Fibroblast of lung (primary cell): ENCODE data around the gene TTC27.

Experiments
- EZH2 ChIP-seq: IDR thresholded peaks from 2 replicates; pipeline ENCODE4 v1.5.1; 2012; ENCODE audit warnings: low read length, control low read depth, mild to moderate bottlenecking; ENCODE audit errors: missing control alignments
- TF ChIP-seq, protein P1 (sequence below), 2 donors: IDR thresholded peaks in 1 of 2; conservative IDR thresholded peaks in 1 of 2; 1 replicate in 1 of 2; 2 replicates in 1 of 2; pipeline ENCODE4 v1.5.1; 2011 to 2012; ENCODE audit warnings: low read length in 2 of 2, control low read depth in 1 of 2, inconsistent platforms in 1 of 2, low read depth in 1 of 2, mild to moderate bottlenecking in 1 of 2

DNA sequence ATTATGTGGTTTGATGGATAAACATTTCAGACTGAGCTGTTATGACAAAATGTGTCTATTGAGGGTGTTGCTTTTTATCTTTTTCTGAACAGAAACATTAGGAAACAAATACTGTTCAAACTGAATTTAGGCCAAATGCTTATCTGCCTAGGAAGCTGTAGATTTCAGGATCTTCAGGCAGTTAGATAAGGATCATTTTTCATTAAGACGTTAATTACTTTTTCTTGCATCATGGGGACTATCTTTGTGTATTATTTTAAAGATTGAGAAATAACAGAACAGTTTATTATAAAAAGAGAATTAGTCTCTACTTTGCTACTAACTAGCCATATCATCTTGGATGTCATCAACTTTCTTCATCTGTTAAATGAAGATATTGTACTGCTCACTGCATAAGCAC lies 107.5 kb downstream of the TTC27 start:
- TF ChIP-seq, protein P1, sequence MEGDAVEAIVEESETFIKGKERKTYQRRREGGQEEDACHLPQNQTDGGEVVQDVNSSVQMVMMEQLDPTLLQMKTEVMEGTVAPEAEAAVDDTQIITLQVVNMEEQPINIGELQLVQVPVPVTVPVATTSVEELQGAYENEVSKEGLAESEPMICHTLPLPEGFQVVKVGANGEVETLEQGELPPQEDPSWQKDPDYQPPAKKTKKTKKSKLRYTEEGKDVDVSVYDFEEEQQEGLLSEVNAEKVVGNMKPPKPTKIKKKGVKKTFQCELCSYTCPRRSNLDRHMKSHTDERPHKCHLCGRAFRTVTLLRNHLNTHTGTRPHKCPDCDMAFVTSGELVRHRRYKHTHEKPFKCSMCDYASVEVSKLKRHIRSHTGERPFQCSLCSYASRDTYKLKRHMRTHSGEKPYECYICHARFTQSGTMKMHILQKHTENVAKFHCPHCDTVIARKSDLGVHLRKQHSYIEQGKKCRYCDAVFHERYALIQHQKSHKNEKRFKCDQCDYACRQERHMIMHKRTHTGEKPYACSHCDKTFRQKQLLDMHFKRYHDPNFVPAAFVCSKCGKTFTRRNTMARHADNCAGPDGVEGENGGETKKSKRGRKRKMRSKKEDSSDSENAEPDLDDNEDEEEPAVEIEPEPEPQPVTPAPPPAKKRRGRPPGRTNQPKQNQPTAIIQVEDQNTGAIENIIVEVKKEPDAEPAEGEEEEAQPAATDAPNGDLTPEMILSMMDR (conservative IDR thresholded peaks at IDR 0.05 in 1 of 2, IDR thresholded peaks at IDR 0.05 in 1 of 2; ENCODE audit: low read depth in 1 of 2, low read length in 2 of 2) = no peak
- TF ChIP-seq EZH2 = no peak
